ENCODE measurements around the gene PTH.

The PTH gene

DNA sequence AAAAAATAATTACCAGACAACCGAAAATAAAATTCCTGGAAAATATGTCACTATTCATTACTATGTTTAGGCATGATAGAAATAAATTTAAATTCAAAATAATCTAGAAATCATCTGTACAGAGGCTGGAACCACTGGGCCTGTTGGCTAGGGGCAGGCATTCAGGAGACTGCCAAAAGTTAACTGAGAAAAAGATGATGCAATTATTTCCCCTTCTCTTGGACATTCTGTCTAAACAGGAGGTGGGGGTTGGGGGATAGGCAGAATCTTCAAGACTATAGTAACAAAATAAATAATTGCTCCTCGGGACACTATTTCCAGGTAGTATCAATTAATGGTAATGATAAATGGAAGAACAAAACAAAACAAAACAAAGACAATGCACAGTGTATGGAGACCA, 46.9 kb downstream of the PTH start:
- DNase-seq (ENCODE audit: low read depth), result peak; percentile 71
- TF ChIP-seq, protein P1, sequence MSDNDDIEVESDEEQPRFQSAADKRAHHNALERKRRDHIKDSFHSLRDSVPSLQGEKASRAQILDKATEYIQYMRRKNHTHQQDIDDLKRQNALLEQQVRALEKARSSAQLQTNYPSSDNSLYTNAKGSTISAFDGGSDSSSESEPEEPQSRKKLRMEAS (IDR thresholded peaks at IDR 0.05; ENCODE audit: low read depth, low read length), result no peak
- TF ChIP-seq MYC (IDR thresholded peaks at IDR 0.05; ENCODE audit: low read depth, low read length), result no peak
- TF ChIP-seq, protein P2, sequence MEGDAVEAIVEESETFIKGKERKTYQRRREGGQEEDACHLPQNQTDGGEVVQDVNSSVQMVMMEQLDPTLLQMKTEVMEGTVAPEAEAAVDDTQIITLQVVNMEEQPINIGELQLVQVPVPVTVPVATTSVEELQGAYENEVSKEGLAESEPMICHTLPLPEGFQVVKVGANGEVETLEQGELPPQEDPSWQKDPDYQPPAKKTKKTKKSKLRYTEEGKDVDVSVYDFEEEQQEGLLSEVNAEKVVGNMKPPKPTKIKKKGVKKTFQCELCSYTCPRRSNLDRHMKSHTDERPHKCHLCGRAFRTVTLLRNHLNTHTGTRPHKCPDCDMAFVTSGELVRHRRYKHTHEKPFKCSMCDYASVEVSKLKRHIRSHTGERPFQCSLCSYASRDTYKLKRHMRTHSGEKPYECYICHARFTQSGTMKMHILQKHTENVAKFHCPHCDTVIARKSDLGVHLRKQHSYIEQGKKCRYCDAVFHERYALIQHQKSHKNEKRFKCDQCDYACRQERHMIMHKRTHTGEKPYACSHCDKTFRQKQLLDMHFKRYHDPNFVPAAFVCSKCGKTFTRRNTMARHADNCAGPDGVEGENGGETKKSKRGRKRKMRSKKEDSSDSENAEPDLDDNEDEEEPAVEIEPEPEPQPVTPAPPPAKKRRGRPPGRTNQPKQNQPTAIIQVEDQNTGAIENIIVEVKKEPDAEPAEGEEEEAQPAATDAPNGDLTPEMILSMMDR (IDR thresholded peaks at IDR 0.05; ENCODE audit: low read depth, low read length), result no peak
- TF ChIP-seq POLR2A (IDR thresholded peaks at IDR 0.05; ENCODE audit: extremely low read depth, insufficient read length), result no peak
- no peak overlapping the region for H3K4me3 ChIP-seq (ENCODE audit: low read depth, low read length)

DNA sequence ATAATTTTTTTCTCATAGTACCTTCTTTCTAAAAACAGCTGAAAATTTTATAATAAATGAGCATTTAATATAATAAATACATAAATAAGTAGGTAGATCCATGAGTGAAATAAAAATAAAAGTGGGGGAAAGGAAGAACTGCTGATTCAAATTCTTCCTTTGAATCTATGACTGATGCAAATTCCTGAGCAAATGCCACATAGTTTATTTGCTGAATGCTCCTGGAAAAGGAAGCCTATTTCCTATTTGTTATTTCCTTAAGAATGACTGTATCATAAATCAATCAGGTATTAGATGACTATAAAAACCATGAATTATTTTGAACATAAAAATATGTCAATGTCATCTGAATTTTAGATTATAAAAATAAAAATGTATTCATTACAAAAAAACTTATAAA, 49.4 kb downstream of the PTH start:
- no peak for DNase-seq (ENCODE audit: low read depth)
- TF ChIP-seq MYC (IDR thresholded peaks at IDR 0.05; ENCODE audit: low read depth, low read length), result no peak
- TF ChIP-seq, protein P2 (IDR thresholded peaks at IDR 0.05; ENCODE audit: low read depth, low read length), result no peak
- no peak for TF ChIP-seq POLR2A (IDR thresholded peaks at IDR 0.05; ENCODE audit: extremely low read depth, insufficient read length)
- TF ChIP-seq, protein P1 (IDR thresholded peaks at IDR 0.05; ENCODE audit: low read depth, low read length), result no peak
- no peak overlapping the region for H3K4me3 ChIP-seq (ENCODE audit: low read depth, low read length)

DNA sequence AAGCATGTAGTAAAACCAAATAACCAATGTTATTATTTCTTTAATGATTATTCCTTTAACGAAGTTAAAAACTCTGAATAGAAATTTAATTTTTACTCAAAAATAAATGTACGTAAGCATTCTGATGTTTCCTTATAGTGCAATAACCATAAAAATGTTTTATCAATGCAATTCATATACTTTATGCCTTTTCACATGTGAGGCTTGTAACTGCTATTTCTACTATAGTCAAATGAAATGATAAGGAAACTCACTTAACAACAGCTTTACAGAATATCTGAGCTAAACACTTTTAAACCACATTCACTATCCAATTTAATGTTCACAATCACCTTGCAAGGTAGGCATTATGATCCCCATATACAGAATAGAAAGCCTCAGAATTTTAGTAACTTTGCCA, 50.2 kb downstream of the PTH start:
- no peak for TF ChIP-seq POLR2A (IDR thresholded peaks at IDR 0.05; ENCODE audit: extremely low read depth, insufficient read length)
- TF ChIP-seq MYC (IDR thresholded peaks at IDR 0.05; ENCODE audit: low read depth, low read length), result no peak
- TF ChIP-seq, protein P2 (IDR thresholded peaks at IDR 0.05; ENCODE audit: low read depth, low read length), result no peak
- TF ChIP-seq, protein P1 (IDR thresholded peaks at IDR 0.05; ENCODE audit: low read depth, low read length), result no peak
- DNase-seq (ENCODE audit: low read depth), result no peak
- no peak overlapping the region for H3K4me3 ChIP-seq (ENCODE audit: low read depth, low read length)

Measured in NB4 (cell line).